Measurements from ENCODE around the gene FTCDNL1.

DNA sequence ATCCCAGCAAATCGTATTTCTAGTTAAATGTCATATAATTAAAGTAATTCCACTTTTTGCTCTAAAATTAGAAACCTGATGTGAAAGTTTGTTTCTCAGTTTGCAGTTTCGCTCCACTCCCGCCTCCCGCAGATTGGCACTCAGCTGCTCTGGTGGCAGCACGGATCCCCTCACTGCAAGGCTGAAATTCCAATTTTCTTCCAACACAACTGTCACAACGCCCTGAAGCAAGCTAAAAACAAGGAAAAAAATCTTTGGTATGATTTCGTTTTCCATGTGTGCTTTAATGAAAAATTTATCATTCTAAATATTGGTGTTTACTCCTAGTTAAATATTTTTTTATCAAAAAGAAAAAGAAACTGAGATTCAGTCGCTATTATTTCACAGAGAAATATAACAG, 38.5 kb downstream of the FTCDNL1 start:
- TF ChIP-seq ZEB2 (tag by site-specific recombination; IDR thresholded peaks at IDR 0.05): no peak
- TF ChIP-seq ZNF785 (tag by site-specific recombination; IDR thresholded peaks at IDR 0.05): no peak
- TF ChIP-seq SP2 (tag by site-specific recombination; IDR thresholded peaks at IDR 0.05): no peak
- TF ChIP-seq, protein P1, sequence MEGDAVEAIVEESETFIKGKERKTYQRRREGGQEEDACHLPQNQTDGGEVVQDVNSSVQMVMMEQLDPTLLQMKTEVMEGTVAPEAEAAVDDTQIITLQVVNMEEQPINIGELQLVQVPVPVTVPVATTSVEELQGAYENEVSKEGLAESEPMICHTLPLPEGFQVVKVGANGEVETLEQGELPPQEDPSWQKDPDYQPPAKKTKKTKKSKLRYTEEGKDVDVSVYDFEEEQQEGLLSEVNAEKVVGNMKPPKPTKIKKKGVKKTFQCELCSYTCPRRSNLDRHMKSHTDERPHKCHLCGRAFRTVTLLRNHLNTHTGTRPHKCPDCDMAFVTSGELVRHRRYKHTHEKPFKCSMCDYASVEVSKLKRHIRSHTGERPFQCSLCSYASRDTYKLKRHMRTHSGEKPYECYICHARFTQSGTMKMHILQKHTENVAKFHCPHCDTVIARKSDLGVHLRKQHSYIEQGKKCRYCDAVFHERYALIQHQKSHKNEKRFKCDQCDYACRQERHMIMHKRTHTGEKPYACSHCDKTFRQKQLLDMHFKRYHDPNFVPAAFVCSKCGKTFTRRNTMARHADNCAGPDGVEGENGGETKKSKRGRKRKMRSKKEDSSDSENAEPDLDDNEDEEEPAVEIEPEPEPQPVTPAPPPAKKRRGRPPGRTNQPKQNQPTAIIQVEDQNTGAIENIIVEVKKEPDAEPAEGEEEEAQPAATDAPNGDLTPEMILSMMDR (tag by site-specific recombination; IDR thresholded peaks at IDR 0.05): no peak
- TF ChIP-seq ZNF677 (tag by site-specific recombination; IDR thresholded peaks at IDR 0.05): no peak

Data from HEK293 (cell line).